B cell (primary cell): ENCODE results near the gene DNAJB6. TPM values are rescaled to one million over a fixed set of nuclear protein-coding genes. Genes with fewer than 3 reads are reported as not detected.

Experiments used
- ATAC-seq: fragments of 200-7000 bp; cut with Tn5 transposase; one replicate; pipeline ENCODE4 v1.10.0; 2021; ENCODE audit warnings: low read depth, mild to moderate bottlenecking, moderate number of reproducible peaks, moderate library complexity
- CTCF ChIA-PET: fragments of 350-600 bp; sonication (Branson Sonifier 250); formaldehyde crosslinking; loops from one replicate; lab custom pipeline; 2021; ENCODE audit warnings: antibody characterized with exemption, inconsistent platforms; lab: Charles Lee
- POLR2A ChIA-PET: fragments of 350-600 bp; sonication (Branson Sonifier 250); formaldehyde crosslinking; loops from one replicate; lab custom pipeline; 2021; ENCODE audit warnings: antibody characterized with exemption; lab: Charles Lee
- DNase-seq: peaks from one replicate; pipeline ENCODE4 v3.0.0; 2013
- H2AFZ ChIP-seq: 2 replicates; pipeline ENCODE4 v1.6.1; 2012; ENCODE audit warnings: mild to moderate bottlenecking, low read depth, low read length; ENCODE audit not compliant: insufficient read depth, poor library complexity, severe bottlenecking
- H3K27ac ChIP-seq, 2 donors: 1 replicate in 1 of 2; 2 replicates in 1 of 2; pipeline ENCODE4 v1.5.1; 2012 to 2013; ENCODE audit warnings: low read length in 2 of 2, mild to moderate bottlenecking in 2 of 2, moderate library complexity in 1 of 2
- H3K27me3 ChIP-seq, 4 experiments: fragments of 200-600 bp in 1 of 4; sonication (generic) in 1 of 4; replicated peaks in 1 of 4; 1 replicate in 2 of 4; 2 replicates in 2 of 4; pipeline versions ENCODE4 v1.6.1 to v1.7.0; 2013 to 2016; ENCODE audit warnings: low read length in 3 of 4, mild to moderate bottlenecking in 2 of 4, mixed read lengths in 1 of 4, moderate library complexity in 1 of 4; ENCODE audit not compliant: insufficient read depth in 4 of 4, control insufficient read depth in 3 of 4; ENCODE audit errors: control extremely low read depth in 1 of 4
- H3K36me3 ChIP-seq, 2 experiments: replicated peaks in 1 of 2; 1 replicate in 1 of 2; 2 replicates in 1 of 2; pipeline versions ENCODE4 v1.6.1 to v1.7.1; 2013; ENCODE audit warnings: low read length in 1 of 2; ENCODE audit not compliant: insufficient read depth in 2 of 2, control insufficient read depth in 1 of 2; ENCODE audit errors: control extremely low read depth in 1 of 2, extremely low read depth in 1 of 2
- H3K4me1 ChIP-seq, 2 donors: fragments of 200-600 bp in 1 of 2; sonication (generic) in 1 of 2; 1 replicate in 1 of 2; 2 replicates in 1 of 2; pipeline versions ENCODE4 v1.5.1 to v1.6.1; 2013 to 2017; ENCODE audit warnings: low read length in 2 of 2; ENCODE audit not compliant: control insufficient read depth in 2 of 2, insufficient read depth in 2 of 2
- H3K4me2 ChIP-seq: replicated peaks from 2 replicates; pipeline ENCODE3; 2012; ENCODE audit warnings: mild to moderate bottlenecking, low read depth, low read length; ENCODE audit not compliant: poor library complexity, severe bottlenecking
- H3K4me3 ChIP-seq, 5 experiments: fragments of 200-600 bp in 1 of 5; sonication (generic) in 1 of 5; 1 replicate in 3 of 5; 2 replicates in 2 of 5; pipeline versions ENCODE4 v1.5.1 to v1.7.0; 2011 to 2016; ENCODE audit warnings: low read length in 4 of 5, mild to moderate bottlenecking in 4 of 5, low read depth in 2 of 5, control low read depth in 1 of 5, moderate library complexity in 1 of 5; ENCODE audit not compliant: insufficient read depth in 1 of 5; ENCODE audit errors: control extremely low read depth in 1 of 5, extremely low read depth in 1 of 5
- H3K79me2 ChIP-seq: fragments of 200-600 bp; sonication (generic); one replicate; pipeline ENCODE4 v1.6.0; 2016; ENCODE audit warnings: low read length; ENCODE audit not compliant: control insufficient read depth, insufficient read depth
- H3K9ac ChIP-seq: fragments of 200-600 bp; sonication (generic); 2 replicates; pipeline ENCODE4 v1.6.1; 2017; ENCODE audit warnings: mild to moderate bottlenecking, low read length, moderate library complexity
- H3K9me3 ChIP-seq, 3 donors: one replicate each; pipeline versions ENCODE4 v1.6.1 to v1.7.1; 2013; ENCODE audit warnings: low read length in 2 of 3; ENCODE audit not compliant: control insufficient read depth in 2 of 3, insufficient read depth in 1 of 3; ENCODE audit errors: control extremely low read depth in 1 of 3
- H4K20me1 ChIP-seq: 2 replicates; pipeline ENCODE4 v1.6.0; 2012; ENCODE audit warnings: mild to moderate bottlenecking, low read length; ENCODE audit not compliant: insufficient read depth, control insufficient read depth, poor library complexity, severe bottlenecking
- H3K27ac Mint-ChIP-seq: one replicate; pipeline ENCODE4 v1.8.0; 2021; ENCODE audit warnings: mixed read lengths
- H3K27me3 Mint-ChIP-seq: one replicate; pipeline ENCODE4 v1.8.0; 2021; ENCODE audit warnings: mixed read lengths
- H3K4me1 Mint-ChIP-seq: one replicate; pipeline ENCODE4 v1.8.0; 2021; ENCODE audit warnings: mixed read lengths
- H3K4me3 Mint-ChIP-seq: one replicate; pipeline ENCODE4 v1.8.0; 2021; ENCODE audit warnings: mixed read lengths
- H3K9me3 Mint-ChIP-seq: one replicate; pipeline ENCODE4 v1.8.0; 2022; ENCODE audit warnings: mixed read lengths; ENCODE audit not compliant: insufficient read depth
- EZH2 ChIP-seq: IDR thresholded peaks from 2 replicates; pipeline ENCODE4 v1.6.1; 2012; ENCODE audit warnings: borderline replicate concordance, low read depth, mild to moderate bottlenecking, moderate library complexity, low read length; ENCODE audit not compliant: insufficient read depth, poor library complexity, severe bottlenecking
- WGBS: methylation state at CpG from one replicate; pipeline ENCODE4 v1.1.5; 2013; ENCODE audit warnings: missing lambda C conversion rate; ENCODE audit not compliant: insufficient coverage; 5-methylcytosine and 5-hydroxymethylcytosine counted together
- intact Hi-C: fragments of 100-400 bp; cut with micrococcal nuclease; formaldehyde crosslinking; loops from one replicate; pipeline ENCODE4 v1.10.0; 2022
- polyA plus RNA-seq: library from polyadenylated mRNA; depleted of rRNA; stranded (reverse); fragments of >200 nt; gene quantifications from 2 replicates; pipeline ENCODE4 v1.2.3, GENCODE V29; 2012
- total RNA-seq, 2 donors: library from RNA; stranded (reverse); fragments of 120-200 nt in 1 of 2; gene quantifications; 1 replicate in 1 of 2; 2 replicates in 1 of 2; pipeline versions ENCODE4 v1.2.3 to v1.2.4, GENCODE V29; 2013 to 2022
- TF ChIP-seq, protein P1 (sequence below): fragments of 200-600 bp; IDR thresholded peaks from one replicate; pipeline ENCODE4 v1.8.0; 2022; ENCODE audit warnings: antibody characterized with exemption, mild to moderate bottlenecking

Gene DNAJB6
- total and polyA plus RNA-seq, 2 donors (not counting 1 experiment from before 2014, with no cell fraction given): 22.4 to 116 TPM

DNA sequence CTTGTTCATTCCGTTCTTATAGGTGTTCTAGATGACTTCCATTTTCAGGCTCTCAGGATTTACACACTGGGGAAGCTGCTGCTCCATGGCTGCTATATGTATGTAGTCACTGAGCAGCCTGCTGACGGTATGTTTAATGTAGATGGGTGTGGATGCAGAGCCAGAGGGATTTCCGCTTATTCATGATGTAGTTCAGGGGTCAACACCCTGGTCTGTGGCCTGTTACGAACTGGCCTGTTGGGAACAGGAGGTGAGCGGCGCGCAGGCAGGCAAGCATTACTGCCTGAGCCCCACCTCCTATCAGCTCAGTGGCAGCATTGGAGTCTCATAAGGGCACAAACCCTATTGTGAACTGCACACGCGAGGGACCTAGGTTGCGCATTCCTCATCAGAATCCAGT, 33.9 kb downstream of the DNAJB6 start:
- TF ChIP-seq, protein P1, sequence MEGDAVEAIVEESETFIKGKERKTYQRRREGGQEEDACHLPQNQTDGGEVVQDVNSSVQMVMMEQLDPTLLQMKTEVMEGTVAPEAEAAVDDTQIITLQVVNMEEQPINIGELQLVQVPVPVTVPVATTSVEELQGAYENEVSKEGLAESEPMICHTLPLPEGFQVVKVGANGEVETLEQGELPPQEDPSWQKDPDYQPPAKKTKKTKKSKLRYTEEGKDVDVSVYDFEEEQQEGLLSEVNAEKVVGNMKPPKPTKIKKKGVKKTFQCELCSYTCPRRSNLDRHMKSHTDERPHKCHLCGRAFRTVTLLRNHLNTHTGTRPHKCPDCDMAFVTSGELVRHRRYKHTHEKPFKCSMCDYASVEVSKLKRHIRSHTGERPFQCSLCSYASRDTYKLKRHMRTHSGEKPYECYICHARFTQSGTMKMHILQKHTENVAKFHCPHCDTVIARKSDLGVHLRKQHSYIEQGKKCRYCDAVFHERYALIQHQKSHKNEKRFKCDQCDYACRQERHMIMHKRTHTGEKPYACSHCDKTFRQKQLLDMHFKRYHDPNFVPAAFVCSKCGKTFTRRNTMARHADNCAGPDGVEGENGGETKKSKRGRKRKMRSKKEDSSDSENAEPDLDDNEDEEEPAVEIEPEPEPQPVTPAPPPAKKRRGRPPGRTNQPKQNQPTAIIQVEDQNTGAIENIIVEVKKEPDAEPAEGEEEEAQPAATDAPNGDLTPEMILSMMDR: no peak
- no peak for TF ChIP-seq EZH2
- H3K79me2 ChIP-seq: peaks cover 82% of the 10 kb centered on the region
- no peaks in the 10 kb centered on the region for H3K27me3 Mint-ChIP-seq

DNA sequence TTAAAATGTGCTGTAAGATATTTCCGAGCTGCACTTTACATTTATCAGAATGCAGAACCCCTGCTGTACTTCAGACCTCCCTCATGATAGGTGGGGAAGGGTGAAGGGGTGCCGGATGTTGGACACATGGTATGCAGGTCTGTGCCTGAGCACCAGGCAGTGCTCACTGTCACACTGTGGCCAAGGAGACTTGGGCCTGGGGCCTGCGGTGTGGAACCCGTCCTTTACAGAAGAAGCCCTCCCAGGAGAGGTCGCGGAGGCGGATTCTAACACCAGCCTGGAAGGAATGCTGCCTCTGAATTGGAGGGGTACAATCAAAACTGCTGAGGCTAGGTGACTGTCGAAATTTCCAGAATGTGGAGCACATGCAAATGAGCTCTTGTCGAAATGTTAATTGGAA, 34.5 kb downstream of the DNAJB6 start:
- CTCF ChIA-PET: no interaction called here
- Histone ChIP-seq H3K9me3 (peaks cover 0 to 4% (median 0%) of the 10 kb centered on the region in 3 donors), H3K4me3 (no peak overlapping the region), H3K4me1 (no peaks in the 10 kb centered on the region), H3K27ac (no peak overlapping the region), H3K9ac (no peak overlapping the region), H2AFZ (no peak overlapping the region), H3K79me2 (peaks cover 83% of the 10 kb centered on the region), H3K27me3 (no peaks in the 10 kb centered on the region), H3K36me3 (peaks cover 16 to 65% of the 10 kb centered on the region in 2 experiments), H3K4me2 (no peak overlapping the region), H4K20me1 (peaks cover 96% of the 10 kb centered on the region)
- Mint-ChIP-seq H3K27me3 (no peaks in the 10 kb centered on the region), H3K4me1 (peaks cover 12% of the 10 kb centered on the region), H3K4me3 (no peak overlapping the region), H3K9me3 (no peaks in the 10 kb centered on the region), H3K27ac (no peak overlapping the region)
- POLR2A ChIA-PET: no interaction called here
- ATAC-seq: no peak
- 98% methylated on average over 8 of the region's 9 CpGs for WGBS
- intact Hi-C loops: no loop called here
- no peak for TF ChIP-seq EZH2
- TF ChIP-seq, protein P1: no peak
- no peak for DNase-seq

More for the DNA sequence above, 33.9 kb downstream of the DNAJB6 start:
- ChIA-PET POLR2A (no interaction called here), CTCF (no interaction called here)
- peaks cover 0 to 4% (median 0%) of the 10 kb centered on the region in 3 donors for H3K9me3 ChIP-seq
- peaks cover 12 to 69% of the 10 kb centered on the region in 2 experiments for H3K36me3 ChIP-seq
- no peak overlapping the region for H3K4me2 ChIP-seq
- intact Hi-C loops: no loop called here
- H2AFZ ChIP-seq: no peak overlapping the region
- H3K4me3 Mint-ChIP-seq: no peak overlapping the region
- H3K27ac ChIP-seq: no peak overlapping the region
- no peaks in the 10 kb centered on the region for H3K27me3 ChIP-seq
- peaks cover 96% of the 10 kb centered on the region for H4K20me1 ChIP-seq
- H3K9ac ChIP-seq: no peak overlapping the region
- H3K4me1 ChIP-seq: no peaks in the 10 kb centered on the region
- H3K4me3 ChIP-seq: no peak overlapping the region
- peaks cover 10% of the 10 kb centered on the region for H3K4me1 Mint-ChIP-seq
- H3K27ac Mint-ChIP-seq: no peak overlapping the region
- WGBS: 95% methylated on average over 6 of the region's 10 CpGs
- DNase-seq (no peak), ATAC-seq (no peak)
- no peaks in the 10 kb centered on the region for H3K9me3 Mint-ChIP-seq
